Cerebellar nuclear complex (tissue), 1 donor: ENCODE measurements around the gene C1QTNF3.
"Not testable (repeated sequence)": the region's sequence is repeated elsewhere in the genome, so short reads cannot be mapped to it uniquely, and the experiment has no call there.

Experiments used
- DNase-seq, 2 experiments: peaks; one replicate each; lab custom pipeline; 2025; lab: John Stamatoyannopoulos, UW

Gene C1QTNF3

DNA sequence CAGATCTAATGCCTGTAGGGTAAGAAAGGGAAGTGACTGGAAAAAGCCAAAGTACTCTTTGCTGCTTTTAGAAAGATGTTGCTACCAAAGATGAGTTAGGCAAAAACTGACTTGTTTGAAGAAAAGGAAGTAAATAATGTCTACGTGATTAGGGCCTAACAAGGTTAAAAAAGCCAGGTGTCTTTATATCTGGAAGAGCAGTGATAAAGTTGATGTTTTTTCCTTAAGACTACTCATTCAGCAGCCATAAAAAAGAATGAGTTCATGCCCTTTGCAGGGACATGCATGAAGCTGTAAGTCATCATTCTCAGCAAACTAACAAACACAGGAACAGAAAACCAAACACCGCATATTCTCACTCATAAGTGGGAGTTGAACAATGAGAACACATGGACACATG, 21.7 kb downstream of the C1QTNF3 start:
- DNase-seq: no peak

DNA sequence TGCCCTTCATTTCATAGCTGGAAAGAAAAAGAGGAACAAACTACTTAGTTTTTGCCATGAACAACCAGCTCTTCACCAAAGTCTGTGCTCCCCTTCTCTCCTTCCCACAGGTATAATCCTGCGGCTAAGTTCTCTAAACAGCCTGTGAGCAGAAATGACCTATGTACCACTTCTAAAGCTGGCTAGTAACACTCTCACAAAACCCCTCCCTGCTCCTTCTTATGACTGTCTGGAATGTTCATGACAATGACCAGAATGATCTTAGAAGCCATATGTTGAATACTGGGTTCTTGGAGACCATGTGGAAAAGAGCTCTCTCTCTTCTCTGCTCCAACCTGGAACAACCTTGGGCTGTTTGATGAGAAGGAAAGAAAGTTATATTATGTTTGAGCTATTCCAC, 22.3 kb downstream of the C1QTNF3 start:
- no peak for DNase-seq

DNA sequence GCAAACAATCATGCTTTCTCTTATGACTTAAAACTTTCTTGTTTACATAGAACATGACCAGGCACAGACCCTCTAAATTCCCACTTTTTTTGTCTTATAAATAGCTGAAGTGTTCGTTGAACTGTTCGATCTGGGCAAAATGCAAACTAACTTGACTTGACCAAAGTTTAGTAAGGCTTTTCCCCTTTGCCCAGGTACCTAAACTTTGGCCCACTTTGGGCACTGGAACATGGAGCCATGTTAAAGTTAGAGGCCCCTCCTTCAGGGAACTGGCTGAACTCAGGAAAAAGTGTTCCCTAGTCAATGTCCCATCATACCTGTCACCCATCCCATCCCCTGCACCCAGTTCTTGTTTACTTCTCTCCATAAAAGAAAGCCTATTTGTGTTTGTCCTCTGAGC, 25.8 kb downstream of the C1QTNF3 start:
- DNase-seq: no peak

DNA sequence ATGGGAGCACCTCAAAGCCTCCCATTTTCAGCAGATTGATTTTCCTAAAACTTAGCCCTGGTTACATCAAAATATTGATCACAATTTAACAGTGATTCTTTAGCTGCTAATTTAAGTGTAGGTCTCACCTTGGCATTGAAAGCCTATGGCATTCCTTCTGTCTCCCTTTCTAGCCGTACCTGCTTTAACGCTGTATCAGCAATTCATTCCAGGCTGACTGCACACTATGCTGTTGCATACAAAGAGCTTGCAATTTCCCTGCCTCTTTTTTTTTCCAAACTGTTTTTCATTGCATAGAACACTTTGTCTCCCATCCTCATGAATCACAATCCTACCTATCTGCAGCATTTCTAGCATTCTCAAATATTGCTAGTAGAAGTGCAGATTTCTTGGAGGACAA, 26.3 kb downstream of the C1QTNF3 start:
- DNase-seq: no peak

DNA sequence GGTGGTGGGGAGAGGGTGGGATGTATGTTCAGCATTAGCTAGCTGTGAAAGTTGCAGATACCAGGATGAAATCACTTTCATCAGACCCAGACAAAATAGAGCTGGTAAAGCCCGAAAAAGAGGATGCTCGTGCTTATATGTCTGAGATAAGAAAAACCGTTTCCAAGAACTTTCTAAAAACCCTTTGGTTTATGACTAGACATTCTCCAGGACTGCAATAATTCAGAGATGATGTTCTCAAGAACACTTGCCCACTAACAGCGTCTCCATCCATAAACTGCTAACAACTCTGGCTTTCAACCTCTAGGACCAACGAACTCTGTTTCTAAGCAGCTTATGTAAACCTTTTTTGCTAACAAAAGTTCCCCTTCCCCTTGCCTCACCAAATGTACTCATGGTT, 26.8 kb downstream of the C1QTNF3 start:
- DNase-seq: no peak

DNA sequence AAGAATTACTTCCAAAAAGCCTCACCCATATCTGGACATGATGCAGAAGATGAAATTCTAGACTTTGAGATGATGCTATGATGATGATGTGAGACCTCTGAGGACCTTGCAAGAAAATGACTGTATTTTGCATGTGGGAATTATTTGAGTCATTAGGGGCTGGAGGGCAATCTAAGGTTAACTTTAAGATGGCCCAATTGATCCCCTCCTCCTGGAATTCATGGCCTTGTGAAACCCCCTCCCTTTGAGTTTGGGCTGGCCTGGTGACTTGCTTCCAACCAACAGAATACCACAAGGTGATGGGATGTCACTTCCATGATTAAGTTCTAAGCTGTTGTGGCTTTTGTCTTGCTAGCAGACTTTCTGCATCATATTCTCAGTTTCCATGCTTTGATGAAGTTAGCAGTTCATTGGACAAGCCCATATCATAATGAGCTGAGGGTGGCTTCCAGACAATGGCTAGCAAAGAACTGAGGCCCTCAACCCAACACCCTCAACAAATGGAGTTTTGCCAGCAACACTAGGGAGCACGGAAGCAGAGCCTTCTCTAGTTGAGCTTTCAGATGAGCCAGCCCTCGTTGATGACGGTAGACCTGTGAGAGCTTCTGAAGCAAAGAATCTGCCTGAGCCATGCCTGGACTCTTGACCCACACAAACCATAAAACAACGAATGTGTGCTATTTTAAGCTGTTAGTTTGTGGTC, 27.7 kb downstream of the C1QTNF3 start:
- no peak for DNase-seq

DNA sequence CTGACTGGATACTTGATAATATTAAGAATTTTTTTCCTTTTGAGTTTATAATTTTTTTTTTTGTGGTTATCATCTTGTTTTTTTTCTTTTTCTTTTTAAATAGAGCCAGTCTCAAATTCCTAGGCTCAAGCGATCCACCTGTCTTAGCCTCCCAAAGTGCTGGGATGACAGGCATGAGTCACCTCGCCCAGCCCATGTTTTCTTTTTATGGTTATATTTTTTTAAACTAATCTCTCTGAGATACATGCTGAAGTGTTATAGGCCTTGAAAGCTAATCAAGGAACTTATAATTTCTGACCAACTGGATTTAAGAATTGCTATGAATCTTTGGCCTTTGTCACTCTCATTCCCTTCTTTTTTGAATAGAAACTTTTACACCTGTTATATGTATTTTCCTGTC, 28.4 kb downstream of the C1QTNF3 start:
- DNase-seq: no peak

DNA sequence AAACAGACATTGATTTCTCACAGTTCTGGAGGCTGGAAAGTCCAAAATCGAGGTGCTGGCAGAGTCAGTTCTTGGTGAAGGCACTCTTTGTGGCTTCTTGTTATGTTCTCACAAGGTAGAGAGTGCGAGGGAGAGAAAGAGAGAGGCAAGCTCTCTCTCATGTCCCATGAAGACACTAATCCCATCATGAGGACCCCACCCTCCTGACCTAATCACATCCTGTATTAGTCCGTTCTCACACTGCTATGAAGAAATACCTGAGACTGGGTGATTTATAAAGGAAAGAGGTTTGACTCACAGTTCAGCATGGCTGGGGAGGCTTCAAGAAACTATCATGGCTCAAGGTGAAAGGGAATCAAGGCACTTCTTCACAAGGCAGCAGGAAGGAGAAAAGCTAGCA, 29.5 kb downstream of the C1QTNF3 start:
- DNase-seq: no peak

DNA sequence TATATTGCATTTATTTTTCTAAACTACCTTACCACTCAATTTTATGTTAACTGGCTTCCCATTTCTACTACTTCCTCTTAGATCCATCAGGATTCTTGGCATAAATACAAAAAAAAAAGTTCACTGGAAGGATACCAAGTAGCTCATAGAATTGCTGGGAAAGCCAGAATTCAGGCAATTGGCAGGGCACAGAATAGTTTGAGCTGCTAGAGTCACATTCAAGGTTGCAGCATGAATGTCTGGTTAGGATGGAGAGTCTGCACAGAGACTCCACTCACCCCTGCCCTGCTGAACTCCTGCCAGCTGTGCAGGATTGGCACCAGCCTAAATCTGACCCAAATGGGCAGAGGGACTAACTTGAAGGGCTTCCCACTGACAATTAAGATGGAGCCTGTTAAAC, 30.2 kb downstream of the C1QTNF3 start:
- no peak for DNase-seq

DNA sequence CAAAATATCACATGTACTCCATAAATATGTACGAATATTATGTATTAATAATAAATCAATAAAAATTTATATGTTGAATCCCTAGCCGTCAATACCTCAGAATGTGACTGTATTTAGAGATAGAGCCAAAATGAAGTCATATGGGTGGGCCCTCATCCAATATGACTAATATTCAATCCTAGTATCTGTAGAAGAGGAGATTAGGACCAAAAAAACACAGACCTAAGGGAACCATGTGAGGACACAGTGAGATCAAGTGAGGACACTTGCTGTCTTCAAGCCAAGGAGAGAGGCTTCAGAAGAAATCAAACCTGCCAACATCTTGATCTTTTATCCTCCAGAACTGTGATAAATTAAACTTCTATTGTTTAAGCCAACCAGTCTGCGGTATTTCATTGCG, 31.5 kb downstream of the C1QTNF3 start:
- no peak for DNase-seq

DNA sequence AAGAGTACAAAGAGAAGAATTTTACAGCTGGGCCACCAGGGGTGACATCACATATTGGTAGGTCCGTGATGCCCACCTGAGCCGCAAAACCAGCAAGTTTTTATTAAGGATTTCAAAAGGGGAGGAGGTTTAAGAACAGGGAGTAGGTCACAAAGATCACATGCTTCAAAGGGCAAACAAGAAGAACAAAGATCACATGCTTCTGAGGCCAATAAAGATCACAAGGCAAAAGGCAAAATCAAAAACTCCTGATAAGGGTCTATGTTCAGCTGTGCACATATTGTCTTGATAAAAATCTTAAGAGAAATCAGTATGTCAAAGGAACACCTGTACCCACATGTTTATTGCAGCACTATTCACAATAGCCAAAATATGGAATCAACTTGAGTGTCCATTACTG, 32.9 kb downstream of the C1QTNF3 start:
- not testable (repeated sequence) for DNase-seq

DNA sequence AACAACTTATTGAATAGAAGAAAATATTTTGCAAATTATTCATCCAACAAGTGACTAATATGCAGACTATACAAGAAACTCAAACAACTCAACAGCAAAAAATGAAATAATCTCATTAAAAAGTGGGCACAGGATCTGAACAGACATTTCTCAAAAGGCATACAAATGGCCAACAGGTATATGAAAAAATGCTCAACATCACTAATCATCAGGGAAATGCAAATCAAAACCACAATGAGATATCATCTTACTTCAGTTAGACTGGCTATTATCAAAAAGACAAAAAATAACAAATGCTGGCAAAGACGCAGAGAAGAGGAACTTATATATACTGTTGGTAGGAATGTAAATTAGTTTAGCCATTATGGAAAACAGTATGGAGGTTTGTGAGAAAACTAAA, 33.4 kb downstream of the C1QTNF3 start:
- DNase-seq: no peak

DNA sequence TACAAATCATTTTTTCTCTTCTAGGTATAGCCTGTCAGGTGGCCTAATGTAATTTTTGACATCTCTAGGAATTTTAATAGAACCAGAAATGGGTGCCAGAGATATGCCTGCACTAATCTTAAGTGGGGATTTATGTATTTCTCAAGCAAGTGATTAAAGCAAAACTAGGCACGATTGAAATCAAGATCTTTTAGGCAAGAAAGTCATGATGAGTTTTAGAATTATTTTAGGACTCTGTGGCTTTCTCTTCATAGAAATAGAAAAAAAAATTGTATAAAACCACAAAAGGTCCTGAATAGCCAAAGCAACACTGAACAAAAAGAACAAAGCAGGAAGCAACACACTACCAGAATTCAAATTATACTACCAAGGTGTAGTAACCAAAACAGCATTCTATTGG, 34.2 kb downstream of the C1QTNF3 start:
- DNase-seq: no peak

DNA sequence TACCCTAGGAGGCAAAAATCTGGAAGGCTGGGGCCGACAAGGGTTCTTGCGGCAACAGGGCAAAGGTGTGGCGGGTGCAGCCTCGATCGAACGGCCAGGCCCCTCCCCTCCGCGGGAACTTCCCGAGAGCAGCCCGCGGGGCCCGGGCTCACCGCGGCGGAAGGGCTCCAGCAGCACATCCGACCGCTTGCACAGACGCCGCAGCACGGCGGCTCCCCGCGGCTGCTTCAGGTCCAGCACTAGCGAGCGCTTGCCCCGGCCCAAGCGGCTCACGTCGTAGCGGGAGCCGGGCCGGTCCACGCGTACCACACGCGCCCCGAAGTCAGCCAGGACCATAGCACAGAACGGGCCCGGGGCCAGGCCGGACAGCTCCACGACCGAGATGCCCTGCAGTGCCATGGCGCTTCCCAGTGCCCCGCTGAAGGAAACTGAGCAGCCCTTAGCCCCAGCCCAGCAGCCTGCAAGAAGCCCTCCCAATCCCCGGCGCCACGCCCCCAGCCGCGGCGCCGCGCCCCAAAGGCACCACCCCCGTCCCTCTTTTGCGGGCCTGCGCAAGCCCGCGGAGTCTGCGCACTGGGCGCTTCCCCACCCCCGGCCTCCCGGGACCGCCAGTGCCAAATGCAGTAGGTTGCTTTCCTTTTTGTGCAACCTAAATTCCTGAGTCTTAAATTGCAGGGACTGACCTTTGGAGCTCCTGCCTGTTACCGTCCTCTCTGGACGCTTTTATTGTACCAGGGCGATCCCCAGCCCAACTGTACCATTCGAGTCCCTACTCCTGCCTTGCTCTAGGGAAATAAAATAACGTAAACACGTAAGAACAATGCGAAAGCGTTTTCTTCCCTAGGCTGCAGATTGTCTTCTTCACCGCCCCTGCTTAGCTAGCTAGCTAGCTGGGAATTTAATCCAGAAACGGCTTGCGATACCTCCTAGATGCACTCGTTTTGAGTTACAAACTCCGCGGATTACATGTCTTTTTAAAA, 35.1 kb downstream of the C1QTNF3 start, which contains the start of gene AMACR:
AMACR (minus strand) TSS at position 430 of the 980 bp plus-strand sequence; CDS start at position 399, 31 bp downstream.
- peak; percentile 11 to 83 for DNase-seq

DNA sequence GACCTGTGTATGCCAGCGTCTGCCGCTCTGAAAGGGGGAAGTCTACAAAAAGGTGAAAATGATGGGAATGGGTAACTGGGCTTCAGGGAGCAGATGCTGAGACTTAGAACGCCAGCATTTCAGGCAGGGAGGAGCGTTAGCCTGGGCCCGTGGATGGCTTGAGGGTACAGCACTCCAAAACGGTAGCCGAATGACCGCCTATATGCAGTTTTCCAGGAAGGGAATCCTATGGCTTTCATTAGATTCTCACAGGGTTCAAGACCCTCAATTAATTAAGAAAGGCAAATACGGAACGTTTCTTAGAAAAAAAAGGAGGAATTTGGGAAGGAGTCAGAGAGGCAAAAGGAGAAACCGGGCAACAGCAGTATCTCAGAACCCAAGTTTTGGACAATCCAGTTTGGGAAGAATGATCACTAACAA, 35.8 kb downstream of the C1QTNF3 start:
- DNase-seq: no peak

DNA sequence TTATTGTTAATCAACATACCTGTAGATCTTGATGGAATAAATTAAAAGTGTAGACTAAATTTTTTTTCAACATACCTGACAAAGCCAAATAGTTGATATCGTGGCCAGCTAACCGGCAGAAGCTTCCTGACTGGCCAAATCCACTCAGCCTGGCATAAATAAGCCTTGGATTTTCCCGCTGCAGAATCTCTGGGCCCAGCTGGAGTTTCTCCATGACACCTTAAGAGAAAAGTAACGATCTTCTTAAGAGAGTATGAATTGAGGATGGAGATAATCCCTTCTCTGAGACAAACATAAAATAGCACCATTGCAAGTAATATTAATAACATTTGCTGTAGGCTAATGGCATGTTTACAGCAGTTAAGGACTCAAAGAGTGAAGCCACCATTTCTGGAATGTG, 37.3 kb downstream of the C1QTNF3 start:
- DNase-seq: no peak

DNA sequence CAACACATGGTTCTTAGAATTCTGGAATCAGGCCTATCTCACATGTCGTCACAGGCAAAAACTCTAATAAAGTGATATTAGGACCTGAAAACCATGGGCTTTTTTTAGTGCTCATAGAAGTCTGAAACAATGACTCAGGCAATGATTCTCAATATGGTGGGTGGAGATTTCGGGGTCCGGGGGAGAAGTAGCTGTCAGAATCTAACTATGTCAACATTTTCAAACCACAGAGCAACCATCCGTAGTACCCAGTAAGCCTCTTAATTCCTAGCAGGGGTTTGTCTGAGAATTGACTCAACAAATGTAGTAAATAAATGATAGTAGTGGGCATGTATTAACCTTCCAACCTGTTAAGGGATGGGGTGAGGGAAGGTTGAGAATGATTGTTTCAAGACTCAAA, 37.8 kb downstream of the C1QTNF3 start:
- no peak for DNase-seq

DNA sequence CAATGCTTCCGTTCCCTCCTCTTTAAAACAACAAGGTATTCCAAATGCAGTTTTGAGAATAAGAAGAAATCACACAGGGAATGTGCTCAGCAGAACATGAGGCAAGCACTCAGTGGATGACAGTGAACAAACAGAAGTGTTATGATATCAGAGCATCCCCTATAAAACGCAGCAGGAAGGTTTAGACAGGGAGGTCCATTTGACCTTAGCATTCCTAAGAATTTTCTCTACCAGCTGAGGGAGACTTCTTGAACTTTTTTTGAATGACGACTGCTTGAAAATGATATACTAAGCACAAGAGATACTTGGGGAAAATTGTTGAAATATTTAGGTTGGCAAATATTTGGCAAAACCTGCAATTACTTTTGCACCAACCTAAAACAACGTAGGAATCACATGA, 39.1 kb downstream of the C1QTNF3 start:
- DNase-seq: no peak

DNA sequence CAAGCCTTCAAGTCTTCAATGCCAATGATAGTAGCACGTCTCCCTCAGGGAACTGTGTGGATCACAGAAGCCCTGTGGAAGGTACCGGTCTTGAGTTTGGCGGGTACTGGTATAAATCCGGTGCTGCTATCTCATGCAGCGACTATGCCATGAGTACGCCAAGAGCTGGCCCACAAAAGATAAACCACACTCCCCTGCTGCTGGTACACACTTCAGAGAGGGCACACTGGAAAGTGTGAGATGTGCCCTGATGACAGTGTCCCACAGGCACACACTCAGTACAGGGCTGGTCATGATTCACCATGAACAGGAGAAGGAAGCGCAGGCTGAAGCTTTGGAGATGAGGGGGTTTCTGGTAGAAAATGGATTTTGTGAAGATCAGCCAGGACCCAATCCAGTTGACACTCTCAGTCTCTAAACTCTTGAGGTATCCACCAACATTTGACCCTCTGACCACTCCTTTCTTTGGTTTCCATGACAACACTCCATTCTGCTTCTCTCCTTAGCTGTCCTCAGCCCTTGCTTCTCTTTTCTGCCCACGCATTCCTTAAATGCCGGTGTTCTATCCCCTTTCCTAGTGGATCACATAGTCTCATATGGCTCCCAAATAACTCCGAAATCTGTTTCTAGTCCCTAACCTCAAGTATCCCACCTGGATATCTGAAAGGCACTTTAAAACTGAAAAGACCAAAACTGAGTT, 40.2 kb downstream of the C1QTNF3 start:
- no peak for DNase-seq

DNA sequence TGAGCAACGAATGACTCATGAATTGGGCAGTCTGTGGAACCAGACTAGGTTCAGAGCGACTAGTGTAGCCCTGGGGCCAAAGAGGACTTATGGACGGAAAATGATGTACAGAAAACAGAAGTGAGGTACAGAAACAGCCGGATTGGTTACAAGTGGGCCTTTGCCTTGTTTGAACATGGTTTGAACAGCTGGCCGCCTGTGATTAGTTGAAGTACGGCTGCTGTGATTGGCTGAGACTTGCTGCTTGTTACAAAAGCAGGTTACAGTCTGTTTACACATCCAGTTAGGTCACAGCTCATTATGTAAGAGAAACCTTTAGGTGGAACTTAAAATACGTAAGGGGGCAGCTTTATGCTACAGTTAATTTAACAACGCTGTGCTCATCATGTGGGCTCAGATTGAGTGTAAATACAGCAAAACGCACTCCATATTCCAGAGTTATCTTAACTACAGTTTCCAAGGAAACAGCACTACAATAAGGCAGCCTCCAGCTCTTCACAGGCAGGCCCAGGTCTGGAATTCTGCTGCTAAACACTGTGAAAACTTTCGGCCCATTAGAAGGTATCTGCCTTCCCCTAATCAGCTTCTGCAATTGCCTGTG, 41.7 kb downstream of the C1QTNF3 start:
- DNase-seq: no peak

DNA sequence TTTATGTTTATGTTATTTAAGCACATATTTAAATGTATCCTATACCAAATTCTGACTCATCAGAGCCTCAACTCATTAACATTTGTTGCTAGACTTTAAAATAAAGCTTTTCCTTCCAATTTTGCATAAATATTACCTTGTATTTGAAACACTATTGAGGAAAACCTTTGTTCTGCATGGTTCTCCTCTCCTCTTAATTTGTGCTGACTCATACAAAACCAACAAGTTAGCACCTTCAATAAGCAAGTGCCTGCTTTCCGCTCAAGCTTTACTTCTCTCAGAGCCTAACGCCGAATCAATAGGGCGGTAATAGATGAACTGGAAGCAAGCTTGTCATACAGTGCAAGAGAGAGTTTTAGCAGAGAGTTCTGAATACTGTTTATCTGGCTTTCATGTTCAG, 43.0 kb downstream of the C1QTNF3 start:
- DNase-seq: no peak

DNA sequence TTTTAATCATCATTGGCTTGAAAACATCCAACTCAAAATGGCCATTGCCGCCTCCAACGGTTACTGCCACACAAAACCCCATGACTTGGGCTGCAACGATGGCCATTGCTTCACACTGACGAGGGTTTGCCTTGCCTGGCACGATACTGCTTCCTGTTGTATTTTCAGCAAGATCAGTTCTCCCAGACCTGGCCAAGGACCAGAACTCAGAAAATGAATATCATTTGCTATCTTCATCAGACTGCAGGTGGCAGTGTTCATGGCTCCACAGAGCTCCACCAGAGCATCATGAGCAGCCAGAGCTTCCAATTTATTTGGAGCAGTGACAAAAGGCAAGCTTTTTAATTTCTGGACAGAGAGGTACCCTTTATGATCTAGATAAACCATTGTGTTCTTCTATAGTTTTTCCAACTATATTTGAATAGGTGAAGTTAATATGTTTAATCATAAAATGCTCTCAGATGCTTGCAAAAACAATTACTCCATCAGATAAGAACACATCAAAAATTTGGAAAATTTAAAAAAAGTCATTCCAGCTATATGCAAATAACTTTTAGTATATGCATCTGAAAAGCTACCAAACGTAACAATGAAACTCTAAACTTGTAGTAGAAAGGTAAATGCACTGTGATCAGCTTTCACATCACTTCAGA, 45.6 kb downstream of the C1QTNF3 start:
- peak; percentile 9 to 64 for DNase-seq
